ENCODE results near the gene DCST2.

Gene DCST2

DNA sequence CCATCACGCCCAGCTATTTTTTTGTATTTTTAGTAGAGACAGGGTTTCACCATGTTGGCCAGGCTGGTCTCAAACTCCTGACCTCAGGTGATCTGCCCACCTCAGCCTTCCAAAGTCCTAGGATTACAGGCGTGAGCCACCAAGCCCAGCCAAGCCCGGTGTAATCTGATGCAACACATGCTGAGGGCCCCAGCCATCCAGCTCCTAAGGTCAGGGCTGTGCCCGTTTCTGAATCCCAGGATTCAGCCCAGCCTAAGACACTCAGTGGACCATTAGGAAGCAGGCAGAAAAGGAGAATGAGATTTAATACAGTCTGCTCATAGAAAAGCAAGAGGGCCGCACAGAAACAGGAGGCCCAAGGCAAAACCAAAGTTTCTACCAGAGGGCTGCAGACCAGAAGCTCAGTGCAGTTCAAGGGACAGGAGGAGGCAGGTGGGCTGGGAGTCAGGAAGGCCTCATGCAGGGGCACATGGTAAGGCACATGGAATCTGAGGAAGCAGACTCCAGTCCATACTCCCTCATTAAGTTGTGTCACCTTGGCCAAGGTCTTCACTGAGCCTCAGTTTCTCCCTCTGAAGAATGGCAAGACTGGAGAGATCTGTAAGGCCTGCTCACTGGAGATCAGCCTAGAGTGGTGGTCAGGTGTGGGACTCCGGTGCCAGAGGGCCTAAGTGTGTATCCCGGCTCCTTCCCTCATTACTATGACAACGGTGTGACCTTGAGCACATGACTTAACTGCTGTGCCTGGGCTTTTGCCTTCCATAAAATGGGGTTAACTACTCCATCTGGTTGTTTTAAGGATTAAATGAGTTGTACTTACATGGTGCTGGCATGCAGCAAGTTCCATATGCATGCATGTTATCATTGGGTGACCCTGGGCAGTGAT is 15.1 kb upstream of the DCST2 start:
- H3K9me3 ChIP-seq (ENCODE audit: control insufficient read depth, low read length) = no peaks in the 10 kb centered on the region
- no peak for DNase-seq
- H3K4me3 ChIP-seq (ENCODE audit: insufficient read depth, low read depth, low read length, poor library complexity, severe bottlenecking) = no peak overlapping the region
- peaks cover 25% of the 10 kb centered on the region for H3K4me1 ChIP-seq (ENCODE audit: control insufficient read depth, insufficient read depth, low read length, poor library complexity, severe bottlenecking)
- H3K27ac ChIP-seq (ENCODE audit: insufficient read depth, low read length, poor library complexity, severe bottlenecking) = no peak overlapping the region
- H3K27me3 ChIP-seq (replicated peaks; ENCODE audit: control insufficient read depth, insufficient read depth, low read length, poor library complexity, severe bottlenecking) = no peaks in the 10 kb centered on the region
- no peaks in the 10 kb centered on the region for H3K36me3 ChIP-seq (ENCODE audit: control insufficient read depth, insufficient read depth, low read length)

DNA sequence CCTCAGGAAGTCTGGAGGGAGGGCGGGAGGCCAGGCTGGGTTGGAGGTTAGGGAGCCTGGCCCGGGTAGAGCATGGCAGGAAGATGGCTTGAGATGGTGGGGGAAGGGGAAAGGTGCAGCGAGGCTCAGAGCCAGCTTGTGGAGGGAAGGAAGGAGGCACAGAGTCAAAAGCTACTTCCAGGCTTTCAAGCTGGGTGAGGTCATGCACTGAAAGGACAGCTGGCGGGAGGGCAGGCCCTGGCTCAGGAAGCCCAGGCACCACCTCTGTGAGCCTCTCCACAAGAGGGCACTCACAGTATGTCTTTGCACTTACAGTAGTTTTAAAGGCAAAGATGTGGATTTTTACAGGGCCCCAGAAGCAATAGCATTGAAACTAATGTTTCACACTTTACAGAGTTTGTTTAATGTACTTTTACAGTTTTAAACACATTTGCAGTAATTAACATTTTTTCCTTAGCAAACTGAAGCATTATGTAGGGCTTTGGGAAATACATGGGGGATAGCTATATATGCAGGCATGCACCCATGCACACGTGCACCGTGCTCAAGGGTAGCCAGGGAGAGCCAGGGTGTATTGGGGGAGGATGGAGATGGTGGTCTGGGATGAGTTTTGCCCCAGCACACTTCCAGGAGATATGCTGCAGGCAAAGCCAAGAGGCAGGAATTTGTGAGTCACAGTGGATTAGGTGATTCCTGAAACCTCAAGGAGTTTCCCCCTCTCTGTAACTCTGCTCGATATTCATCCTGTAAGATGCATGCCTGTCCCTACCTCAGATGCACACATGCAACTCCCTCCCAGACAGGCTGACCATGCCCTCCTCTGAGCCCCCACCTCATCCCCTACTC is 11.5 kb upstream of the DCST2 start:
- H3K36me3 ChIP-seq (ENCODE audit: control insufficient read depth, insufficient read depth, low read length) = no peaks in the 10 kb centered on the region
- no peaks in the 10 kb centered on the region for H3K9me3 ChIP-seq (ENCODE audit: control insufficient read depth, low read length)
- peak in 2 of 3 donors; percentile 28 to 49 for DNase-seq
- H3K4me3 ChIP-seq (ENCODE audit: insufficient read depth, low read depth, low read length, poor library complexity, severe bottlenecking) = no peak overlapping the region
- no peak overlapping the region for H3K27ac ChIP-seq (ENCODE audit: insufficient read depth, low read length, poor library complexity, severe bottlenecking)
- H3K4me1 ChIP-seq (ENCODE audit: control insufficient read depth, insufficient read depth, low read length, poor library complexity, severe bottlenecking) = peaks cover under 1% of the 10 kb centered on the region
- no peaks in the 10 kb centered on the region for H3K27me3 ChIP-seq (replicated peaks; ENCODE audit: control insufficient read depth, insufficient read depth, low read length, poor library complexity, severe bottlenecking)

DNA sequence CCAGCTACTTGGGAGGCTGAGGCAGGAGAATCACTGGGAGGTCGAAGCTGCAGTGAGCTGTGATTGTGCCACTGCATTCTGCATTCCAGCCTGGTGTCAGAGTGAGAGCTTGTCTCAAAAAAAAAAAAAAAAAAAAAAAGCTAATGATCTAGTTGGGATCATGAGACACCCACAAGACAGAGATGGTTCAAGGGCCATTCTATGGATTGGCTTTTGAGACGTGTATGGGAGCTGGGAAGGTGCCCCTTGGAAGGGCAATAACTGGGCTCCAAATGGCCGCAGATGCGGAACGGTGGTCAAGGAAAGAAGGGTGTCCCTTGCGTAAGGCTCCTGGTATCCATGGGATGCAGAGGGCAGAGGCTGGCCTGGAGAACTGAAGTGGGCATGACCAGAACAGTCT is 10.8 kb upstream of the DCST2 start:
- no peak for DNase-seq
- no peaks in the 10 kb centered on the region for H3K4me1 ChIP-seq (ENCODE audit: control insufficient read depth, insufficient read depth, low read length, poor library complexity, severe bottlenecking)
- H3K27ac ChIP-seq (ENCODE audit: insufficient read depth, low read length, poor library complexity, severe bottlenecking) = no peak overlapping the region
- no peaks in the 10 kb centered on the region for H3K27me3 ChIP-seq (replicated peaks; ENCODE audit: control insufficient read depth, insufficient read depth, low read length, poor library complexity, severe bottlenecking)
- H3K36me3 ChIP-seq (ENCODE audit: control insufficient read depth, insufficient read depth, low read length) = no peaks in the 10 kb centered on the region
- H3K4me3 ChIP-seq (ENCODE audit: insufficient read depth, low read depth, low read length, poor library complexity, severe bottlenecking) = no peak overlapping the region
- H3K9me3 ChIP-seq (ENCODE audit: control insufficient read depth, low read length) = no peaks in the 10 kb centered on the region

DNA sequence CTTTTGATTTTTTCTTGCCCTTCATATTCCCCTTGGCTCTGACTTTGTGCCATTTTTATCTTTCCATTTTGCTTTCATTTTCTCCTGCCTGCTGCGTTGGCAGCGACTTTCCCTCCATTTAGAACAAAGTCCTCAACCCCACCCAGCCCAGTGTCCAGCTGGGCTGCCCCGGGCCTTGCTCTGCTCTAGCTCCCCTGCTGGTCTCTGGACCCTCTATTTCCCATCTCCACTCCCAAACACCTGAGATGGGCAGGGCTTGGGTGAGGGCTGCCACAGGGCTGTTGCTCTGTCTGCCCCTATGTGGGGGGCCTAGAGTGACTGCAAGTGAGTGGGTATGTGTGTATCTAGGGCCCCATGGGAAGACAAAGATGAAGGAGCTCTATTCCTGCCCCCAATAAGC is 10.2 kb upstream of the DCST2 start:
- no peak for DNase-seq
- H3K4me1 ChIP-seq (ENCODE audit: control insufficient read depth, insufficient read depth, low read length, poor library complexity, severe bottlenecking) = no peaks in the 10 kb centered on the region
- no peaks in the 10 kb centered on the region for H3K36me3 ChIP-seq (ENCODE audit: control insufficient read depth, insufficient read depth, low read length)
- H3K27me3 ChIP-seq (replicated peaks; ENCODE audit: control insufficient read depth, insufficient read depth, low read length, poor library complexity, severe bottlenecking) = no peaks in the 10 kb centered on the region
- H3K4me3 ChIP-seq (ENCODE audit: insufficient read depth, low read depth, low read length, poor library complexity, severe bottlenecking) = no peak overlapping the region
- no peak overlapping the region for H3K27ac ChIP-seq (ENCODE audit: insufficient read depth, low read length, poor library complexity, severe bottlenecking)
- H3K9me3 ChIP-seq (ENCODE audit: control insufficient read depth, low read length) = no peaks in the 10 kb centered on the region

DNA sequence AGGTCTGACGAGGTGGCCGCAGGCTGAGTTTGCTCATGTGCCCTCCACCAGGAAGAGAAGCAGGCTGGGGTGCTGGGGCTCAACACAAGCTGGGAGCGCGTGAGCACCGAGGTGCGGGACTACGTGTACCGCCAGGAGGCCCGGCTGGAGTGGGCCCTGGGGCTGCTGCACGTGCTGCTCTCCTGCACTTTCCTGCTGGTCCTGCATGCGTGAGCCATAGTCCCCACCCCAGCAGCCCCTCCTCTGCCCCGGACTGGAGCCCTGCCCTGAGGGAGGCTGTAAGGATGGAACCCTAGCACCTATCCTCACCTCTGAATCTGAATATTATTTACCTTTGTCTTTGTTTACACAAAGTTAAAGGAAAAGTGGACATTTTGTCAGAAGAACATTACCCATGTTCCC is 9.7 kb upstream of the DCST2 start:
- Histone ChIP-seq H3K9me3 (ENCODE audit: control insufficient read depth, low read length) (no peaks in the 10 kb centered on the region), H3K27ac (ENCODE audit: insufficient read depth, low read length, poor library complexity, severe bottlenecking) (no peak overlapping the region)

DNA sequence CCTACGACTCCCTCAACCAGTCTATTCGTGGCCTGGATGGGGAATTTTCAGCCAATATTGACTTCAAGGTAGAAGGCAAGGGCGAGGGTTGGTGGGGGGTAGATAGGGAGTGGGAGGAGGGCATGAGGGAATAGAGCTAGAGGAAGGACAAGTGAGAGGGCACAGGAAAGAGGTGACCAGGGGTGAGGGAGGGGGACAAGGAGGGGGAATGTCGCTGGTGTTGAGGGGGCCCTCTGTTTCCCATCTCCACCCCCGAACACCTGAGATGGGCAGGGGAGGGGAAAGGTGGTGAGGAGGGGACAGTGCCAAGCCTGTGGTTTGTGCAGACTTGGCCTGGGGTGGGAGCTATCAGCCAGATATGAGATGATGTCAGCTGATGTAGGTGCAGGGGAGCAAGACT is 9.2 kb upstream of the DCST2 start:
- no peak overlapping the region for H3K4me3 ChIP-seq (ENCODE audit: insufficient read depth, low read depth, low read length, poor library complexity, severe bottlenecking)
- no peaks in the 10 kb centered on the region for H3K27me3 ChIP-seq (replicated peaks; ENCODE audit: control insufficient read depth, insufficient read depth, low read length, poor library complexity, severe bottlenecking)
- DNase-seq = no peak
- no peaks in the 10 kb centered on the region for H3K9me3 ChIP-seq (ENCODE audit: control insufficient read depth, low read length)
- H3K36me3 ChIP-seq (ENCODE audit: control insufficient read depth, insufficient read depth, low read length) = no peaks in the 10 kb centered on the region
- H3K27ac ChIP-seq (ENCODE audit: insufficient read depth, low read length, poor library complexity, severe bottlenecking) = no peak overlapping the region
- no peaks in the 10 kb centered on the region for H3K4me1 ChIP-seq (ENCODE audit: control insufficient read depth, insufficient read depth, low read length, poor library complexity, severe bottlenecking)

More for the DNA sequence above, 9.7 kb upstream of the DCST2 start:
- no peaks in the 10 kb centered on the region for H3K36me3 ChIP-seq (ENCODE audit: control insufficient read depth, insufficient read depth, low read length)
- no peaks in the 10 kb centered on the region for H3K4me1 ChIP-seq (ENCODE audit: control insufficient read depth, insufficient read depth, low read length, poor library complexity, severe bottlenecking)
- no peak overlapping the region for H3K4me3 ChIP-seq (ENCODE audit: insufficient read depth, low read depth, low read length, poor library complexity, severe bottlenecking)
- no peaks in the 10 kb centered on the region for H3K27me3 ChIP-seq (replicated peaks; ENCODE audit: control insufficient read depth, insufficient read depth, low read length, poor library complexity, severe bottlenecking)
- no peak for DNase-seq

DNA sequence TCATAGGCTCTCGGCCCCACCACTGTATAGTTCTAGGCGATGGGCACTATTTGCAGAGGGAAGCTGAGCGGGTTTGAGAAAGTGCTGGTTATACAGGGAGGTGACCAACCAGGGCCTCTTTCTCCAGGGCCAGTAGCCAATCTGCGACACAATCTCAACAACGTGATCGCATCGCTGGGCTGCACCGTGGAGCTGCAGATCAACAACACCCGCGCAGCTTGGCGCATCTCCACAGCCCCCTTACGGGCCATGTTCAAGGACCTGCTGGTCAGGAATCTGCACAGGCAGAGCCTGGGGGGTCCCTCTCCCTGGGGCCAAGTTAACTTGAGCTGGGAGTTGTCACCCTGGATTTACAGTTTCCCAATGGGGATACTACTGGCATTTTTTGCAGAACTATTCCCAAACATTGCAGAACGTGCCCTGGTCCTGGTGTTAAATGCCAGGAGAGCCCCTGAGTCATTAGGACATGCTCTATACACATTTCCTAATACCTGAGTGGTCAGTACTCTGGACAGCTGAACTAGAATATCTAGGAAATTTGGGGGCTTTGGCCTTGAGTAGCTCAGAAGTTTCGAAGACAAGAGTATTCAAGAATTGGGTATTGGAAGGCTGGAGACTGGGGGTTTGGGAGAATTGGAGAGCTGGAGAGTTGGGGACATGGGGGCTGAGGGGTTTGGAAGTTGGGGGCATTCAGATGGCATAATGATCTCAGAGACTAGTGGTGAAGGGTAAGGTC is 6.9 kb upstream of the DCST2 start:
- DNase-seq = no peak
- no peaks in the 10 kb centered on the region for H3K4me1 ChIP-seq (ENCODE audit: control insufficient read depth, insufficient read depth, low read length, poor library complexity, severe bottlenecking)
- H3K27ac ChIP-seq (ENCODE audit: insufficient read depth, low read length, poor library complexity, severe bottlenecking) = no peak overlapping the region
- H3K9me3 ChIP-seq (ENCODE audit: control insufficient read depth, low read length) = no peaks in the 10 kb centered on the region
- H3K36me3 ChIP-seq (ENCODE audit: control insufficient read depth, insufficient read depth, low read length) = no peaks in the 10 kb centered on the region
- H3K4me3 ChIP-seq (ENCODE audit: insufficient read depth, low read depth, low read length, poor library complexity, severe bottlenecking) = no peak overlapping the region
- H3K27me3 ChIP-seq (replicated peaks; ENCODE audit: control insufficient read depth, insufficient read depth, low read length, poor library complexity, severe bottlenecking) = no peaks in the 10 kb centered on the region

DNA sequence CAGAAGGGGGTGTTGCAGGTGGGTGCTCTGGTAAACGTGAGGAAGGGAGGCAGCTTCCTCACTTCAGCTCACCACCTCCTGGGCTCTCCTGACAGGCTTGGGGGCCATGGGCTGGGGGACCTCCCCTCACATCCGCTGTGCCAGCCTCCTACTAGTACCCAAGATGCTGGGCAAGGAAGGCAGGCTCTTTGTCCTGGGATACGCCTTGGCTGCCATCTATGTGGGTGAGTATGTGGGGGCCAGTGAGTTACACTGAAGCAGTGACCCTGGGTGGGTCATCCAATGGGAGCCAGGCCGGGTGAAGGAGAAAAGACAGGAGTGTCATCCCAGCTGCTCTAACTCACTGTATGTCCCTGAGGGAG is 5.7 kb upstream of the DCST2 start:
- Histone ChIP-seq H3K27me3 (replicated peaks; ENCODE audit: control insufficient read depth, insufficient read depth, low read length, poor library complexity, severe bottlenecking) (no peaks in the 10 kb centered on the region), H3K27ac (ENCODE audit: insufficient read depth, low read length, poor library complexity, severe bottlenecking) (no peak overlapping the region), H3K36me3 (ENCODE audit: control insufficient read depth, insufficient read depth, low read length) (no peaks in the 10 kb centered on the region), H3K9me3 (ENCODE audit: control insufficient read depth, low read length) (no peaks in the 10 kb centered on the region), H3K4me1 (ENCODE audit: control insufficient read depth, insufficient read depth, low read length, poor library complexity, severe bottlenecking) (no peaks in the 10 kb centered on the region), H3K4me3 (ENCODE audit: insufficient read depth, low read depth, low read length, poor library complexity, severe bottlenecking) (no peak overlapping the region)
- no peak for DNase-seq

DNA sequence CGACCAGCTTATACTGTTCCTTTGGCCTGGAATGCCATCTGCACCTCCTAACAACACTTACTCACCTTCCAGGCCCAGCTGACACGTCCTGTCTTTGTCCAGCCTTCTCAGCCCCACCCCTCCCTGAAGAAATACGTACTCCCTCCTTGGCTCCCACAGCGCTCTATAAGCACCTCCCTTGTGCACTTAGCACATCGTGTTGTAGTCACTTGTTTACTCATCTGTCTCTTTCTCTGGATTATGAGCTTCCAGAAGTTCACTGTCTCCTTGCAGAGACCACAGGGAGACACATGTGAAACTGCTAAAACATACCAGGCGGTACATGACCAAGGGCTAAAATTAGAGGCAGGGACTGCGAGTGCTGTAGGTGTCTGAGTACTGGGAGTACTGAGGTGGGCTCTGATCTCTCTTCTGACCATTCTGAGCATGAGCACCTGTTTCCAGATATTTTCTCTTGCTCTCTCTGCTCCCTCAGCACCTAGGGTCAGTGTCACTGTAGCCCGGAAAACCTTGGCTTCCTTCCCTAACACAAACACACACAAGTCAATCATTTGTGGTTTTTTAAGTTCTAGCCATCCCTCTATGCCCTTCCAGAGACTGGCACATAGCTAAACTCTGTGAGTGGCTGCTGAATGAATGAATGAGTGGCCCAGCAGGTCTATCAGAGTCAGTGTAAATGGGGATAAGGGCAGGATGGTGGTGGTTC is 5.2 kb upstream of the DCST2 start:
- Histone ChIP-seq H3K9me3 (ENCODE audit: control insufficient read depth, low read length) (no peaks in the 10 kb centered on the region), H3K4me1 (ENCODE audit: control insufficient read depth, insufficient read depth, low read length, poor library complexity, severe bottlenecking) (no peaks in the 10 kb centered on the region), H3K36me3 (ENCODE audit: control insufficient read depth, insufficient read depth, low read length) (no peaks in the 10 kb centered on the region), H3K27ac (ENCODE audit: insufficient read depth, low read length, poor library complexity, severe bottlenecking) (no peak overlapping the region), H3K4me3 (ENCODE audit: insufficient read depth, low read depth, low read length, poor library complexity, severe bottlenecking) (no peak overlapping the region), H3K27me3 (replicated peaks; ENCODE audit: control insufficient read depth, insufficient read depth, low read length, poor library complexity, severe bottlenecking) (no peaks in the 10 kb centered on the region)
- no peak for DNase-seq

Data from effector memory CD4-positive, alpha-beta T cell (primary cell).